RCC 7860 (cell line): ENCODE results near the gene PTP4A1.

ENCODE experiments used
- DNase-seq: peaks from one replicate; pipeline ENCODE4 v3.0.0-alpha.2; 2015; ENCODE audit warnings: low spot score
- FAIRE-seq: peaks from 2 replicates; lab custom pipeline; 2012; peaks lifted over from hg19 to GRCh38; lab: Jason Lieb, UNC

Gene PTP4A1

DNA sequence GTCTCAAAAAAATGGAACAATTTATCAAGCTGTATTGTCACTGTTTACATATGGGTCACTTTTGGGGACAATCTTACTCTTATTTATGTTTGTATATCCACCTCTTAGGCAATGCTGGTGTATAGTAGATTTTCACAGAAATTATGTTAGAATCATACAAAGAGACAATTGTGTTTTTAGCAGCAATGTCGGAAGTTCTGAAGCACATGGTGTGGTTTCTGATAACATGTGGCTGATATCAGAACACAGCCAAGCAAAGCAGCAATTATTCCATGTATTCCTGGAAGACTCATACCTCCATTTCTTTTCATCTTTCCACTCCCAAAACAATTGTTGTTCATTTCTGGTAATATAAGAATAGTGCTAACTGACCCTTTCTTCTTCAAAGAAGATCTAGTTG is 17.5 kb upstream of the PTP4A1 start:
- DNase-seq (no peak), FAIRE-seq (no peak)

DNA sequence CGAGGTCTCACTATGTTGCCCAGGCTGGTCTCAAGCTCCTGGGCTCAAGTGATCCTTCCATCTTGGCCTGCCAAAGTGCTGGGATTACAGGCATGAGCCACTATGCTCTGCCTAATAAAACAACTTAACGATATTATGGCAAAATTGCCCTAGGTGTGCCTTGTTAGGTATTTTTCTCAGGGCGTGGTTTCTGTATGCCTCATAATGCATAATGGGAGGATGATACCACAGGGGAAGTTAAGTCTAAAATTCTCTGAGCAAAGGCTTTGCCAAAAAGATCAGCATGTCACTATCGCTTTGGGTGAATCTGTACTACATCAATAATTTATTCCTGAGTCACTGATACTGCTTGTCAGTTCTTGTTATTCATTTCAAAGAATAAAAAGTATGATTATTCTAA is 15.9 kb upstream of the PTP4A1 start:
- no peak for DNase-seq
- no peak for FAIRE-seq

DNA sequence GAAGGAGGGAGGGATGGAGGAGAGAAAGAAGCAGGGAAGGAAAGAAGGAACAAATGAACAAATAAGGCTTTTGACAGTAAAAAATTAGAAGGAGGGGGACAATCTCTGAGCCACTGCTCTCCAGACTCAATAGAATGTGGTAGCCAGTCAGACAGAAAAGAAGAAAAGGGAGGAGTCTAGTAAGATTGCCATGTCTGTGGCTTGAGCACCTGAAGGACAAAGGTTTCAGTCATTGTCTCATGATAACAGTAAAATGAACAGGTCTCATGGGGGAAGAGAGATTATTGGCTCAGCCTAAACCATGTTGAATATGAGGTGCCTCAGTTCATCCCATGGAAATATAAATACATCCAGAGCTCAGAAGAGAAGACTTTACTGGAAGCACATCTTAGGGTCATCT is 14.0 kb upstream of the PTP4A1 start:
- no peak for FAIRE-seq
- DNase-seq, result no peak

DNA sequence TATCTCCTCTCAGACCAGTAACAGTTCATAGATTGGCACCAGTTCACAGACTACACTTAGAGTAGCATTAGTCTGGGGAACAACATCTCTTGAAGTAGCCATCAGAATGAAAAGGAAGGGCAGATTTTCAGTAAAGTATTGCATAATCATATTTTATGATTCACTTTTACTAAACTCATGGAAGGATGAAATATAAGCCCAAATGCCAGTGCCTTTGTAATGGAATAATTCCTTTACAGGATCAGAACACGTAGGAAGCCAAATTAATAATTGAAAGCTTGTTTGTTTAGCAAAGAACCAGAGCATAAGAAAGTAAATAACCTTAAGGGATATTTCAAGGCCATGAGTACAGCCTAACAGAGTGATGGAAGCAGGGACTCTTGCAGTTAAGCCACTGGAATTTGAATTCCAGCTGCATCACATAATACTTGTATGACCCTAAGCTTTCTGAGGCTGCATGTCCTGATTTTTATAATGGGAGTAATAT is 11.4 kb upstream of the PTP4A1 start:
- no peak for FAIRE-seq
- DNase-seq, result no peak

DNA sequence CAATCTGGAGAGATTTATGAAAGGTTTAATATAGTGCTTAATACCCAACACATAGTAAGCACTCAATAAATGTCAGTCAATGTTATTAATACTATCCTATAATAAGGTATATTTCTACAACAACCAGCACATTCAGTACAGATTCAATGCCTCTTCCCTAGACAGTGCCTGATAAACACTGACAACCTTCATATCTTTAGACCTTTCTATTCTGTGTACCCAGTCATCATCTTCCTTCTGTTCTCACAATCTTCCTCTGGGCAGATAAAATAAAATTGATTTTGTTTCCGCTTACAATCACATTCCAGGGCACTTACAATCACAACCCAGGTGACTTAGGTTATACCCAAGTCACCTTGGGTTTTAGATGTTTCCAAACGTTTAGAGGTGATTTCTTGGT is 11.0 kb upstream of the PTP4A1 start:
- FAIRE-seq, result no peak
- DNase-seq, result no peak

DNA sequence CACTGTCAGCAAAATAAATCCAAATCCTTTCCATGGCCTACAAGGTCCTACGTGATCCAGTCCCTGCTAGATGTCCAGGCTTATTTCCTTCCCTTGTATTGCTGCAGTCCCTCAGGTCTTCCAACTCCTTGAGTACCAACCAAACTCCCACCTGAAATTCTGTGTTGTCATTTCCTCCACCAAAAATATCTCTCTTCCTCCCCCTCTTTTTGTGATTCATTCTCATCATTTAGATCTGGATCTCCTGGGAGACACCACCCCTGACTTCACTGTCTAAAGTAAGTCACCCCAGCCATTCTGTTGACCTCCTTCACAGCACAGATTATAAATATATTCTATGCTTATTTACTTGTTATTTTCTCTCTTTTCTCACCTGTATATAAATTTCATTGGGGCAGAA is 9.0 kb upstream of the PTP4A1 start:
- FAIRE-seq (no peak), DNase-seq (no peak)

DNA sequence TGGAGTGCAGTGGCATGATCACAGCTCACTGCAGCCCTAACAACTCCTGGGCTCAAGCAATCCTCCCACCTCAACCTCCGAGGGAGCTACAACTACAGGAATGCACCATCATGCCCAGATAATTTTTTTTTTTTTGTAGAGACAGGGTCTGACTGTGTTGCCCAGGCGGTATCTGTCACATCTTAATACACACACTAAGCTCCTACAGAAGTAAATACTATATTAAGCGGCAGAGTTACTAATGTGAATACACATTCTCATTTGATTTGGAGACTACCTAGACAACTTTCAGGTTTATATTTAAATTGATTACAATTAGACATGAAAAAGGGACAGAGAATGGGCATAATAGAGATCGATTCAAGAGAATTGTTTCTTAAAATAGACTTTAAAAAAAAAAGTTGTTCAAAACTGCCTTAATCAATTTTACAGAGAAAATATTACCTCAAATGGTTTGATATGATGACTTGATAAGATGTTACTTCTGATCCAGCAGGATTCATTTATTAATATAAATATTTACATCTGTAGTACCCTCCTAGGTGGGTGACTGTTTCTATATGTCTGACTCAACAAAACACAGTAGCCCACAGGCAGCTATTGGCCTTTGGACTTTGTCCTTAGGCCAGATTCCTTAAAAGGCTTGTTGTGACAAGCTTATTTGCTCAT is 7.1 kb upstream of the PTP4A1 start:
- FAIRE-seq, result no peak
- peak; percentile 25 for DNase-seq

DNA sequence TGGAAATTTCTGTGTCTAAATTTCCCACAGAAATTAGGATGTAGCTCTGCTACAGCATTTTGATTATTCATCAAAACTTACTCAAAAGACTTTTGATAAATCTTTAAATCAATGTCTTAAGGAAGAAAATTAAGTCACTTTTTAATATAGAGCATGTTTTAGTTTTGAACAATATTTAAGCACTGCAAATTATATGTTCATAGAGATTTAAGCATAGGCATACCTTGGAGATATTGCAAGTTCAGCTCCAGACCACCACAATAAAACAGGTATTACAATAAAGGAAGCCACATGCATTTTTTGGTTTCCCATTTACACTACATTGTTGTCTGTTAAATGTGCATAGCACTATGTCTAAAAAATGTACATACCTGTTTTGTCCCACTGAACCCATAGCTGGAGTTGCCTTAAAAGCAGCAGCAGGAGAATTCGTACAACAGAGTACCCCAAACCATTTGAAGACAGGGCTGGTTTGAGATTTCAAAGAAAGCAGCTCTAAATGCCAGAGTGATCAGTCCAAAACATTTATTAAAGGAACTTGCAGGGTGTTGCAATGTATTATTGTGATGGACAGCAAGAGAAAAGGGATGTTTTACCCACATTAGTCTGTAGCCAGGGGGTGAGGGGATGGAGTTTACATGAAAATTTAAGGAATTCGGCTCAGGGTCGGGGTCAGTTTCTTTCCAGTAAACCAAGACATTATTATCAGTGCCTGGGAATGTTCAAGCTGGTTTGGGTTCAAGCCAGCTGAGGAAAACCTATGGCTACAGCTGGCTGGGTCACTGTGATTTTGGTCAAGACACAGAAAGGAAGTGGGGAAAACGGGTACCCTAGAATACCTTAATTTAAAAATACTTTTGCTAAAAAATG is 6.3 kb upstream of the PTP4A1 start:
- FAIRE-seq (peak; percentile 30), DNase-seq (peak; percentile 9)

DNA sequence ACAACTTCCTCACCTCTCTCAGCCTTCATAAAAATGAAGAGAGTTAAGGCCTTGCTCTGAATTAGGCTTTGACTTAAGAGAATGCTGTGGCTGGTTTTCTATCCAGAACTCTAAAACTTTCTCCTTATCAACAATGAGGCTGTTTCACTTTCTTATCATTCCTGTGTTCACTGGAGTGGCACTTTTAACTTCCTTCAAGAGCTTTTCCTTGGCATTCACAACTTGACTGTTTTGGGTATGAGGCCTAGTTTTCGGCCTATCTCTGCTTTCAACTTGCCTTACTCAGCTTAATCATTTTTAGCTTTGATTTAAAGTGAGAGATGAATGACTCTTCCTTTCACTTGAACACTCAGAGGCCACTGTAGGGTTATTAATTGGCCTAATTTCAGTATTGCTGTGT is 4.3 kb upstream of the PTP4A1 start:
- DNase-seq (peak; percentile 44), FAIRE-seq (peak; percentile 55)

DNA sequence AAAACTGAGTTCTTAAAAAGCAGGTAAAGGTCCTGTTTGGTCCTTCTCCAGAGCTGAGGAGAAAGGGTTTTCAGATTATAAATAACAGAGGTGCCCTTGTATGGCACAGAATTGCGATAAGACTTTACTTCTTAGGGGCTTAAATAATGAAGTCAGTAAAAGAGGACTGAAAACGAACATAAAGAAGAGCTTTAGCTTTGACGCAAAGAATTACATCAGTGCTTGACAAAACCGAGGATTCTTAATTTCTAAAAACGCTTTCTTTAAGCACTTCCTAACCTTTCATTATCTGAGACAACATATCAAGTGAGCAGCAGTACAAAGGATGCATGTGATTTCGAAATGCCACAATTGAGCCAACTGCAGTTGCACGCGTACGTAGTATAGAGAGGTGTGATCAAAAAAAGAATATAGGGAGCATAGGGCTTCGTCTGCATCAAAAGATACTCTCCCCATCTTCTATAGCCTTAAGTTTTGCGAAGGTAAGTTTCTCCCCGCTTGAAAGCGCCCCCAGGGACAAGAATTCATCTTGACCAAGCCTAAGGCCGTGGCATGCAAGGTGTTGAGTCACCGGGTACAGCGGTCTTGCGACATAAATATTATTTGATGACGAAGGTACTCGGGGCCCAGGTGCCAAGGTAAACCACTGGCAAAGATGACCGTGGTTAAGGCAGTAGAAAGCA is 778 bp upstream of the PTP4A1 start:
- FAIRE-seq, result no peak

DNA sequence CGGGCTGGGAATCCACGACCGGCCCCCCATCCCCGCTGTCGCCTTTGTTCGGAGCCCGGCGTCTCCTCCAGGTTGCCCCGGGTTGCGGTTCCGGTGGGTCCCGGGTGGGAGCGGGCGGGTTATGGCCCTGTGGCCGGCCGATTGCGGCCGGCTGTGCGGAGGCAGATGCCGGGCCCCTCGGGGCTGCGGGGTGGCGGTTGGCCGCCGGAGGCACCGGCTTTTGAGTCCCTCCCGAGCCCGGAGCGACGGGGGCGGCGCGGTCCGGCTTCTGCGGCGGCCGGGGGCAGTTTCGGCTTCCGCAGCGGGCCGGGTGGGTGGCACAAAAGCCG is 431 bp downstream of the PTP4A1 start:
- DNase-seq, result no peak
- FAIRE-seq, result no peak

More for the DNA sequence above, 778 bp upstream of the PTP4A1 start:
- peak; percentile 69 for DNase-seq

DNA sequence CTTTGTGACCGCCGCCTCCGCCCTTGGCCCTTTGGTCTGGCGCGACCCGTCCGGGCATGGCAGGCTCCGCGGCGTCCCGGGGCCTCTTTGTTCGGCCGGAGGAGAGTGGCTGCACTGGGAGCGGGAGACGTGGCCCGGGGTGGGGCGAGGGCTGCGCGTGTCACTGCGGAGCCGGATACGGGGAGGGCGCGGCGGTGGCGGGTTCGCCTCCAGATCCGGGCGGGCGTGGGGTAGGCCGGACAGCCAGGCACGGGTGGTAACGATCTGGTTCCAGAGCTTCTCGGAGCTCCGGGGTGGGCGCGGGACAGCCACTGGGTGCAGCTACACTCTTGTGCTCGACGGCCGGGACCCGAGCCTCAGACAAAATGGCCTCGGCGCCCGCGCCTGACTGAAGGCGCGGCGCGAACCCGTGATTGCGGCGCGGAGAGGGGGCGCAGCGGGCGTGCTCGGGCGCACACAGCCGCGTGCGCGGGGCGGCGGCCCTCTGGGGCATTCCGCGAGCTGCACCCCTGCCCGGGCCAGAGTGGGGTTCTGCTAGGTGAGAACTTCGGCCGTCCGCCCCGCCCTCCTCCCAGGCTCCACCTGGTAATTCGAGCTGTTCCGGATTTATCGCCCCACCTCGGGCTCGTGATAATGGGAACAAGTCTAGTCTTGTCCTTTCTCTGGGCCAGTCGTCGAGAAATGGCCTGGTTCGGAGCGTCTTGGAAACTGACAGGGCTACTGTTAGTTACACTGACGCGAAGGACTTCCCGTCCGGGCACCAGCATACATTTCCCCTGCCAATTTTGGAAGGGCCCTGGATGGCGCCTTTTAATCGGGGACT is 1.0 kb downstream of the PTP4A1 start:
- FAIRE-seq, result no peak
- peak; percentile 37 for DNase-seq

DNA sequence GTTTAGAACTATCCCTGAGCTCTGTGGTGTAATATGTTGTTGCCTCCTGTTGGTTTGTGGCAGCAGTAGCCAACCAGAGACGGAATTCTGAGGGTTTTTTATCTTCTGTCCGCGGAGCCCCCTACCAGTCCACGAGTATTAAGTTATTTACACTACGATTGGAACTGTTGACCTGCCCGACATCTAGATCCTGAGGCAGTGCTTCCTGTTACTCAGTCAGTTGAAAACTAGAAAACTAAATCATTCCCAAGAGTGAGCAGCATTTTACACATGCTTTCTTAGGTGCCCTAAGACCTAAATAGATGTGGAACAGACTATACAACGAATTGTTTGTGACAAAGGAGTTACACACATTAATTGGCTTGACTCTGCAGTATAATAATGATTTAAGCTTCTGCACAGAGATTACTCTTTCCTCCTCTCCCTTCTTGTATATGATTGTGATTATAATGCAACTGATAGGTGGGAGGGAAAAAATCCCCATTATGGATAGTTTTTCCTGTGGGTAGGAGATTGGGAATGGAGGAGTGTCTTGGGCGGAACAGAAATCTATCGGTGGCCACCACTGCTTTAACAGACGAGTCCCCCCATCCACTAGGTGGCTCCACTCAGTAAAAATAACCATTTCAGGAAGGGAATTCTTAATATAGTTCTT is 1.7 kb downstream of the PTP4A1 start:
- FAIRE-seq, result no peak
- DNase-seq, result peak; percentile 46

DNA sequence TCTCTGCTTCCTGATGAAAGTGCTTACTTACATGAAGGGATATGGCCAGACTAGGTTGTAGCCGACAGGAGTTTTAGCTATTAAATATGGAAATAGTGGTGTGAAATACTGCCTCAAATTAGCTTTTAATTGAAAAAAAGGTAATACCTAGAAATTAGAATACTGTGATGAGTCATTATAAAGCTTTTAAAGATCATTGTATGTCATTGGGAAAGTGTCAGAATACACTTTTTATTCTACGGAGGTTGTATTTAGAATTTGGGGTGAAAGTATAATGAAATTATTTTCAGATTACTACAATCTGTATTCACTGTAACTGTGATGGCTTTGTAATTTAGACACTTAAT is 2.2 kb downstream of the PTP4A1 start:
- FAIRE-seq, result no peak

DNA sequence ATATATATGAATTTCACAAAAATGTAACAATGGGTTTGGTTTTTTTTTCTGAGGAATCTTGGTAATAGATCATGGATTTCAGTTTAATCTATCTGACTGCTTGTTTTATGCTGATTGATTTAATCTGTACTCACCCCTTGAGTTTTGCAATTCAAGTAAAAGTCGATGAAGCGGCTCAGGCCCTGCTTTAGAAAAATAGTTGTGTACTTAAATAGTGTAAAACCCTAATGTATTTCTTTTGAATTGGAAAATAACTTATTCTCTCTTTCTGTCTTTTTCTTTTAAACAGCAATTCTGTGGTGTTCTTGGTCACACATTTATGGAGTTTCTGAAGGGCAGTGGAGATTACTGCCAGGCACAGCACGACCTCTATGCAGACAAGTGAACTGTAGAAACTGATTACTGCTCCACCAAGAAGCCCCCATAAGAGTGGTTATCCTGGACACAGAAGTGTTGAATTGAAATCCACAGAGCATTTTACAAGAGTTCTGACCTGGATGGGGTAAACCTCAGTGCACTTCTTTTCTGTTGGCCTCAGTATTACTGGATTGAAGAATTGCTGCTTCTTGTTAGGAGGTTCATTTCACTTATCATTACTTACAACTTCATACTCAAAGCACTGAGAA is 4.0 kb downstream of the PTP4A1 start:
- no peak for DNase-seq
- FAIRE-seq, result no peak

More for the DNA sequence above, 2.2 kb downstream of the PTP4A1 start:
- no peak for DNase-seq

DNA sequence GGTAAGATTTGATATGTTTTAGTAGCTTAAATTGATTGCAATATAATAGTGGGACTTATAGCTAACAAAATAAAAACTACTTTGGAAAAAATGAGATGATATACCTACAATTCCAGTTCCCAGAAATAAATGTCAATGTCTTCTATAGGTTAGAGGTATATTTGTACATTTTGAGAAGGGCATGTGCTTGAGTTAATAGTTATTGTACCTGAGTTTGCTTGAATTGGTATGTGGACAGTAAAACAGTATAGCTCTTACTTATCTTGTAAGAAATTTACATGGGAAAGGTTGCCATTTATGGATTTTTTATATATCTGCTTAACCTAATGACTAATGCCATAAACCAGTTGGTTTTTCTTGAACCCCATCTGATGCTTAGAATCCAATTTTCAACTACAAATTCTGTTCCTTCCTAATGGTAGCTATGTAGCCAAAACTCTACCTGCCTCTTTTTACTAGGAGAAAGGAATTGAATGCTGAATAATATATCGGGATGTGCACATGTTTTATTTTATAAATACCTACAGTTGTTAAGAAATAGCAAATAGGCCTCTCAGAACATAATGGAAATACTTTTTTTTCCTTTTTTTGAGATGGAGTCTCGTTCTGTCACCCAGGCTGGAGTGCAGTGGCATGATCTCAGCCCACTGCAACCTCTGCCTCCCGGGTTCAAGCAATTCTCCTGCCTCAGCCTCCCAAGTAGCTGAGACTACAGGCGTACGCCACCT is 4.9 kb downstream of the PTP4A1 start:
- no peak for FAIRE-seq
- no peak for DNase-seq

DNA sequence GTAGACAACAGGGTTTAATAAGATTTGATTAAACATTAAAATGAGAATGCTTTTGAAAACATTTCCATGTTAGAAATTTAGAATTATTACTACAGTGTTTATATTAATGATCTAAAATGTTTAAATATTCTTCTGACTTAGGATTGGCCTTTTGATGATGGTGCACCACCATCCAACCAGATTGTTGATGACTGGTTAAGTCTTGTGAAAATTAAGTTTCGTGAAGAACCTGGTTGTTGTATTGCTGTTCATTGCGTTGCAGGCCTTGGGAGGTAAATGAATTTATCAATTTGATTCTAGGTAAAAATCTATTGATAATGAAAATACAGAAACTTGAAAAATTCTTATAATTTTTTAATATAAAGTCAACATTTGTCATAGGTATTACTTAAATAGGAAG is 6.5 kb downstream of the PTP4A1 start:
- DNase-seq (no peak), FAIRE-seq (no peak)

DNA sequence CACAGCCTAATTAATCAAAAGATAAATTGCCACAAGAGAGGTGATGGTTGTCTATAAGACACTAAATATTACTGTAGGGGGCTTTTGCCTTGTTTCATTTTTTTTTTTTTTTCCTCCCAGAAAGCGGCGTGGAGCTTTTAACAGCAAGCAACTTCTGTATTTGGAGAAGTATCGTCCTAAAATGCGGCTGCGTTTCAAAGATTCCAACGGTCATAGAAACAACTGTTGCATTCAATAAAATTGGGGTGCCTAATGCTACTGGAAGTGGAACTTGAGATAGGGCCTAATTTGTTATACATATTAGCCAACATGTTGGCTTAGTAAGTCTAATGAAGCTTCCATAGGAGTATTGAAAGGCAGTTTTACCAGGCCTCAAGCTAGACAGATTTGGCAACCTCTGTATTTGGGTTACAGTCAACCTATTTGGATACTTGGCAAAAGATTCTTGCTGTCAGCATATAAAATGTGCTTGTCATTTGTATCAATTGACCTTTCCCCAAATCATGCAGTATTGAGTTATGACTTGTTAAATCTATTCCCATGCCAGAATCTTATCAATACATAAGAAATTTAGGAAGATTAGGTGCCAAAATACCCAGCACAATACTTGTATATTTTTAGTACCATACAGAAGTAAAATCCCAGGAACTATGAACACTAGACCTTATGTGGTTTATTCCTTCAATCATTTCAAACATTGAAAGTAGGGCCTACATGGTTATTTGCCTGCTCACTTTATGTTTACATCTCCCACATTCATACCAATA is 7.8 kb downstream of the PTP4A1 start:
- no peak for DNase-seq
- FAIRE-seq, result no peak

DNA sequence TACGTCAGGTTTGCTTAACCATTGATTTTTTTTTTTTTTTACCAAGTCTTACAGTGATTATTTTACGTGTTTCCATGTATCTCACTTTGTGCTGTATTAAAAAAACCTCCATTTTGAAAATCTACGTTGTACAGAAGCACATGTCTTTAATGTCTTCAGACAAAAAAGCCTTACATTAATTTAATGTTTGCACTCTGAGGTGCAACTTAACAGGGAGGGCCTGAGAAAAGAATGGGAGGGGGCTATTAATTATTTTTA is 8.4 kb downstream of the PTP4A1 start:
- FAIRE-seq (no peak), DNase-seq (no peak)
